GM21526 (cell line): ENCODE data around the gene RASGRP3.

Experiments
- ATAC-seq: cut with Tn5 transposase; IDR thresholded peaks from one replicate; pipeline ENCODE4 v1.9.1; 2021; ENCODE audit warnings: moderate library complexity; ENCODE audit not compliant: unreplicated experiment, low FRiP score

The RASGRP3 gene

GRCh38 chr2:33518929-33519328 lies 42.5 kb downstream of the RASGRP3 start:
- ATAC-seq = no peak

GRCh38 chr2:33521791-33522281 lies 45.4 kb downstream of the RASGRP3 start:
- no peak for ATAC-seq

GRCh38 chr2:33522576-33522975 lies 46.1 kb downstream of the RASGRP3 start:
- ATAC-seq = no peak

- no peak for ATAC-seq
Observed at GRCh38 chr2:33525666-33526065, 49.2 kb downstream of the RASGRP3 start.

GRCh38 chr2:33526132-33526531 lies 49.7 kb downstream of the RASGRP3 start:
- ATAC-seq = no peak

GRCh38 chr2:33526921-33527320 lies 50.5 kb downstream of the RASGRP3 start:
- ATAC-seq = no peak

GRCh38 chr2:33528441-33528950 lies 52.0 kb downstream of the RASGRP3 start:
- no peak for ATAC-seq

- no peak for ATAC-seq
Observed at GRCh38 chr2:33529771-33530481, 53.5 kb downstream of the RASGRP3 start.

GRCh38 chr2:33530690-33531548 lies 54.5 kb downstream of the RASGRP3 start:
- ATAC-seq = no peak

GRCh38 chr2:33531549-33532059 lies 55.2 kb downstream of the RASGRP3 start:
- ATAC-seq = no peak

- ATAC-seq = no peak
Observed at GRCh38 chr2:33532146-33532545, 55.7 kb downstream of the RASGRP3 start.

GRCh38 chr2:33532966-33533365 lies 56.5 kb downstream of the RASGRP3 start:
- ATAC-seq = no peak

GRCh38 chr2:33535421-33535820 lies 59.0 kb downstream of the RASGRP3 start:
- ATAC-seq = no peak

GRCh38 chr2:33541243-33541642 lies 64.8 kb downstream of the RASGRP3 start:
- ATAC-seq = no peak

GRCh38 chr2:33550206-33550605 lies 73.8 kb downstream of the RASGRP3 start:
- ATAC-seq = no peak

GRCh38 chr2:33552758-33553461 lies 76.5 kb downstream of the RASGRP3 start:
- no peak for ATAC-seq

- ATAC-seq = no peak
Observed at GRCh38 chr2:33555681-33556080, 79.2 kb downstream of the RASGRP3 start.

- no peak for ATAC-seq
Observed at GRCh38 chr2:33559328-33559727, 82.9 kb downstream of the RASGRP3 start.

- ATAC-seq = no peak
Observed at GRCh38 chr2:33560017-33560416, 83.6 kb downstream of the RASGRP3 start.

GRCh38 chr2:33561872-33562271 lies 85.4 kb downstream of the RASGRP3 start:
- no peak for ATAC-seq

GRCh38 chr2:33570681-33571080 lies 94.2 kb downstream of the RASGRP3 start:
- ATAC-seq = no peak
